GM12878 (cell line): ENCODE results near the gene MRPL18.
"Not testable (repeated sequence)": the region's sequence is repeated elsewhere in the genome, so short reads cannot be mapped to it uniquely, and the experiment has no call there.

Experiments
- CEBPB ChIP-seq, 2 experiments: fragments of 150-350 bp in 1 of 2; IDR thresholded peaks; 2 replicates each; pipeline ENCODE4 v1.6.1; 2012 to 2014; ENCODE audit warnings: low read depth in 2 of 2, low read length in 2 of 2, borderline replicate concordance in 1 of 2, inconsistent platforms in 1 of 2
- CTCF ChIP-seq, 3 experiments: IDR thresholded peaks in 2 of 3; conservative IDR thresholded peaks in 1 of 3; 2 replicates each; pipeline ENCODE4 v1.5.1; 2011; ENCODE audit warnings: low read depth in 3 of 3, low read length in 3 of 3, mild to moderate bottlenecking in 3 of 3, control low read depth in 2 of 3, moderate library complexity in 2 of 3, inconsistent platforms in 1 of 3, mixed read lengths in 1 of 3; ENCODE audit not compliant: control insufficient read depth in 2 of 3, insufficient read depth in 1 of 3; ENCODE audit errors: extremely low read depth in 1 of 3
- EZH2 ChIP-seq: IDR thresholded peaks from 2 replicates; pipeline ENCODE4 v1.6.1; 2012; ENCODE audit warnings: low read depth, mild to moderate bottlenecking, control low read depth, inconsistent platforms, low read length, borderline replicate concordance; ENCODE audit not compliant: control insufficient read depth
- IKZF1 ChIP-seq: fragments of 450-650 bp; conservative IDR thresholded peaks from 2 replicates; pipeline ENCODE4 v1.6.1; 2017; ENCODE audit warnings: antibody characterized with exemption, mild to moderate bottlenecking
- JUND ChIP-seq: IDR thresholded peaks from 2 replicates; pipeline ENCODE4 v1.6.1; 2012; ENCODE audit warnings: low read depth, mild to moderate bottlenecking, low read length, improper control_type of control experiment, moderate library complexity
- NR2F1 ChIP-seq: fragments of 450-650 bp; conservative IDR thresholded peaks from 2 replicates; pipeline ENCODE4 v1.6.1; 2017; ENCODE audit warnings: mild to moderate bottlenecking
- PKNOX1 ChIP-seq: fragments of 450-650 bp; IDR thresholded peaks from 2 replicates; pipeline ENCODE4 v1.6.1; 2016; ENCODE audit warnings: mild to moderate bottlenecking
- POLR2A ChIP-seq: IDR thresholded peaks from 2 replicates; pipeline ENCODE4 v1.6.1; 2011; ENCODE audit warnings: low read depth, mild to moderate bottlenecking, low read length
- POLR2AphosphoS5 ChIP-seq: IDR thresholded peaks from 2 replicates; pipeline ENCODE4 v1.6.1; 2011; ENCODE audit warnings: mild to moderate bottlenecking, low read length, inconsistent platforms
- USF2 ChIP-seq: IDR thresholded peaks from 2 replicates; pipeline ENCODE4 v1.6.1; 2011; ENCODE audit warnings: low read depth, low read length, improper control_type of control experiment, borderline replicate concordance
- YY1 ChIP-seq: IDR thresholded peaks from 2 replicates; pipeline ENCODE4 v1.6.1; 2011; ENCODE audit warnings: low read depth, mild to moderate bottlenecking, low read length
- ZNF274 ChIP-seq: IDR thresholded peaks from one replicate; pipeline ENCODE4 v1.8.0; 2011; ENCODE audit not compliant: insufficient read length, insufficient read depth

GRCh38 chr6:159748127-159748526 lies 42.1 kb upstream of the MRPL18 start:
- TF ChIP-seq CTCF (IDR thresholded peaks at IDR 0.05 in 2 of 3, conservative IDR thresholded peaks at IDR 0.05 in 1 of 3; ENCODE audit: control insufficient read depth in 2 of 3, extremely low read depth in 1 of 3, insufficient read depth in 1 of 3, low read depth in 3 of 3, low read length in 3 of 3); POLR2A; CEBPB (IDR thresholded peaks at IDR 0.05; ENCODE audit: borderline replicate concordance in 1 of 2, low read depth in 2 of 2, low read length in 2 of 2); EZH2; IKZF1; PKNOX1; POLR2AphosphoS5; USF2; ZNF274; NR2F1; YY1; JUND: not testable (repeated sequence)
